Duodenal mucosa (tissue), 2 donors: ENCODE measurements around the gene VILL.
"Not testable (repeated sequence)": the region's sequence is repeated elsewhere in the genome, so short reads cannot be mapped to it uniquely, and the experiment has no call there.

Experiments used
- H3K27ac ChIP-seq: one replicate; pipeline ENCODE4 v1.7.0; 2013; ENCODE audit warnings: low read depth, low read length
- H3K27me3 ChIP-seq, 2 donors: one replicate each; pipeline ENCODE4 v1.7.0; 2013; ENCODE audit warnings: low read length in 2 of 2, control low read depth in 1 of 2; ENCODE audit not compliant: insufficient read depth in 2 of 2, control insufficient read depth in 1 of 2
- H3K36me3 ChIP-seq, 2 donors: one replicate each; pipeline ENCODE4 v1.7.0; 2013; ENCODE audit warnings: low read length in 2 of 2, control low read depth in 1 of 2; ENCODE audit not compliant: insufficient read depth in 2 of 2, control insufficient read depth in 1 of 2
- H3K4me1 ChIP-seq, 2 donors: one replicate each; pipeline ENCODE4 v1.7.0; 2013; ENCODE audit warnings: low read length in 2 of 2, control low read depth in 1 of 2; ENCODE audit not compliant: insufficient read depth in 2 of 2, control insufficient read depth in 1 of 2
- H3K4me3 ChIP-seq, 2 donors: one replicate each; pipeline ENCODE4 v1.7.0; 2013; ENCODE audit warnings: low read length in 2 of 2, low read depth in 1 of 2
- H3K9ac ChIP-seq, 2 donors: one replicate each; pipeline ENCODE4 v1.7.0; 2013; ENCODE audit warnings: low read length in 2 of 2, low read depth in 1 of 2
- H3K9me3 ChIP-seq, 2 donors: one replicate each; pipeline ENCODE4 v1.7.0; 2013; ENCODE audit warnings: low read length in 2 of 2, control low read depth in 1 of 2; ENCODE audit not compliant: control insufficient read depth in 1 of 2

The VILL gene

GRCh38 chr3:38032328-38032865, 41.8 kb downstream of the VILL start:
- no peak overlapping the region for H3K27ac ChIP-seq
- no peaks in the 10 kb centered on the region for H3K9me3 ChIP-seq
- H3K4me1 ChIP-seq: peaks cover 9 to 12% of the 10 kb centered on the region in 2 donors
- H3K27me3 ChIP-seq: peaks cover 7 to 17% of the 10 kb centered on the region in 2 donors
- no peak overlapping the region for H3K4me3 ChIP-seq
- H3K9ac ChIP-seq: no peak overlapping the region
- H3K36me3 ChIP-seq: no peaks in the 10 kb centered on the region

GRCh38 chr3:38033586-38033985, 43.0 kb downstream of the VILL start:
- not testable (repeated sequence) for H3K27me3 ChIP-seq, H3K27ac ChIP-seq, H3K4me3 ChIP-seq, H3K9ac ChIP-seq, H3K9me3 ChIP-seq, H3K36me3 ChIP-seq
- peaks cover 9 to 12% of the 10 kb centered on the region in 2 donors for H3K4me1 ChIP-seq

- H3K36me3 ChIP-seq, H3K27ac ChIP-seq, H3K9me3 ChIP-seq, H3K27me3 ChIP-seq, H3K4me3 ChIP-seq, H3K9ac ChIP-seq: not testable (repeated sequence)
- H3K4me1 ChIP-seq: peaks cover 9 to 18% of the 10 kb centered on the region in 2 donors
Measured at GRCh38 chr3:38034335-38034734, 43.7 kb downstream of the VILL start.

GRCh38 chr3:38036286-38036685, 45.7 kb downstream of the VILL start:
- no peak overlapping the region for H3K27ac ChIP-seq
- no peak overlapping the region for H3K9ac ChIP-seq
- H3K27me3 ChIP-seq: no peaks in the 10 kb centered on the region
- H3K9me3 ChIP-seq: no peaks in the 10 kb centered on the region
- H3K4me1 ChIP-seq: peaks cover 11 to 24% of the 10 kb centered on the region in 2 donors
- H3K36me3 ChIP-seq: no peaks in the 10 kb centered on the region
- H3K4me3 ChIP-seq: no peak overlapping the region

- H3K4me1 ChIP-seq: peaks cover 11 to 19% of the 10 kb centered on the region in 2 donors
- no peak overlapping the region for H3K27ac ChIP-seq
- no peaks in the 10 kb centered on the region for H3K36me3 ChIP-seq
- no peak overlapping the region for H3K4me3 ChIP-seq
- H3K9ac ChIP-seq: no peak overlapping the region
- no peaks in the 10 kb centered on the region for H3K9me3 ChIP-seq
- no peaks in the 10 kb centered on the region for H3K27me3 ChIP-seq
Measured at GRCh38 chr3:38036906-38037305, 46.3 kb downstream of the VILL start.

- Histone ChIP-seq H3K27ac (no peak overlapping the region), H3K4me3 (peak overlapping the region; percentile 60 to 79), H3K36me3 (no peaks in the 10 kb centered on the region), H3K4me1 (peaks cover 11 to 19% of the 10 kb centered on the region in 2 donors), H3K9ac (peak overlapping the region in 1 of 2 donors; percentile 22), H3K9me3 (no peaks in the 10 kb centered on the region), H3K27me3 (no peaks in the 10 kb centered on the region)
Measured at GRCh38 chr3:38038447-38038911, 47.9 kb downstream of the VILL start.

GRCh38 chr3:38039101-38039898, 48.7 kb downstream of the VILL start, which contains the start of gene DLEC1:
Gene DLEC1 (plus strand): TSS chr3:38039208. CDS start chr3:38039226, 18 bp downstream.
- Histone ChIP-seq H3K27ac (no peak within 1 kb of the TSS), H3K36me3 (no peaks in the 10 kb centered on the region)

GRCh38 chr3:38039899-38040261, 49.3 kb downstream of the VILL start:
- H3K36me3 ChIP-seq: no peaks in the 10 kb centered on the region
- peak overlapping the region; percentile 60 to 79 for H3K4me3 ChIP-seq
- peaks cover 11 to 19% of the 10 kb centered on the region in 2 donors for H3K4me1 ChIP-seq
- no peak overlapping the region for H3K27ac ChIP-seq
- peak overlapping the region; percentile 22 to 63 for H3K9ac ChIP-seq
- H3K27me3 ChIP-seq: no peaks in the 10 kb centered on the region
- no peaks in the 10 kb centered on the region for H3K9me3 ChIP-seq

More at GRCh38 chr3:38039101-38039898, 48.7 kb downstream of the VILL start, which contains the start of gene DLEC1:
- Histone ChIP-seq H3K9me3 (no peaks in the 10 kb centered on the region), H3K27me3 (no peaks in the 10 kb centered on the region), H3K4me3 (peak within 1 kb of the TSS; percentile 60 to 79), H3K4me1 (peaks cover 11 to 19% of the 10 kb centered on the region in 2 donors), H3K9ac (peak within 1 kb of the TSS; percentile 22 to 63)

- H3K4me3 ChIP-seq: peak overlapping the region; percentile 60 to 79
- no peaks in the 10 kb centered on the region for H3K9me3 ChIP-seq
- H3K27me3 ChIP-seq: no peaks in the 10 kb centered on the region
- H3K9ac ChIP-seq: peak overlapping the region; percentile 22 to 63
- peaks cover 11 to 19% of the 10 kb centered on the region in 2 donors for H3K4me1 ChIP-seq
- H3K27ac ChIP-seq: no peak overlapping the region
- H3K36me3 ChIP-seq: no peaks in the 10 kb centered on the region
Measured at GRCh38 chr3:38040401-38040800, 49.8 kb downstream of the VILL start.

- peaks cover 11 to 19% of the 10 kb centered on the region in 2 donors for H3K4me1 ChIP-seq
- H3K27me3 ChIP-seq: no peaks in the 10 kb centered on the region
- no peaks in the 10 kb centered on the region for H3K9me3 ChIP-seq
- no peak overlapping the region for H3K27ac ChIP-seq
- no peaks in the 10 kb centered on the region for H3K36me3 ChIP-seq
- H3K9ac ChIP-seq: no peak overlapping the region
- H3K4me3 ChIP-seq: no peak overlapping the region
Measured at GRCh38 chr3:38043486-38043885, 52.9 kb downstream of the VILL start.
